Measurements from ENCODE around the gene JMJD8. TPM values are rescaled to one million over a fixed set of nuclear protein-coding genes. Genes with fewer than 3 reads are reported as not detected.
A peak's percentile ranks its signal among the peaks of the same experiment; 100 is the strongest.

Gene JMJD8
- total and polyA plus RNA-seq, 2 experiments from 2014 or later = 48.5 to 82.5 TPM

- Mint-ChIP-seq H3K4me3 (peak overlapping the region; percentile 84), H3K27ac (no peak overlapping the region), H3K27me3 (ENCODE audit: insufficient read depth, low read depth, poor library complexity) (peaks cover 23% of the 10 kb centered on the region), H3K9me3 (no peaks in the 10 kb centered on the region; the same call in 1 of the 3 replicates), H3K4me1 (peaks cover 23% of the 10 kb centered on the region), H3K36me3 (ENCODE audit: low read depth) (peaks cover 31% of the 10 kb centered on the region)
- Histone ChIP-seq H3K9me2 (ENCODE audit: insufficient read depth) (no peaks in the 10 kb centered on the region), H3F3A (replicated peaks; ENCODE audit: low read depth) (peaks cover 24% of the 10 kb centered on the region), H3K79me2 (replicated peaks; ENCODE audit: insufficient read depth) (peaks cover 9% of the 10 kb centered on the region; the same call in 1 of the 2 replicates), H3K4me3 (peak overlapping the region; percentile 71; the same call in 1 of the 2 replicates), H3K4me2 (peak overlapping the region; percentile 86), H3K4me1 (ENCODE audit: insufficient read depth) (peaks cover 13% of the 10 kb centered on the region; the same call in 1 of the 2 replicates), H4K20me1 (replicated peaks; ENCODE audit: insufficient read depth) (peaks cover 14% of the 10 kb centered on the region; the same call in 1 of the 2 replicates), H2AFZ (no peak overlapping the region), H3K27ac (ENCODE audit: low read depth) (no peak overlapping the region), H3K27me3 (ENCODE audit: insufficient read depth) (no peaks in the 10 kb centered on the region), H3K36me3 (ENCODE audit: insufficient read depth) (no peaks in the 10 kb centered on the region; the same call in 1 of the 2 replicates)
- DNase-seq (ENCODE audit: low spot score) (no peak), ATAC-seq (no peak)
- no peak for TF ChIP-seq REST (IDR thresholded peaks at IDR 0.05; ENCODE audit: unreplicated experiment)
- peak; percentile 3; the same call in 1 of the 2 replicates for TF ChIP-seq POLR2AphosphoS5 (IDR thresholded peaks at IDR 0.05; ENCODE audit: low read depth)
- TF ChIP-seq ZNF462 (CRISPR knock-in tag; IDR thresholded peaks at IDR 0.05) = no peak
- TF ChIP-seq CTCF (conservative IDR thresholded peaks at IDR 0.05; ENCODE audit: low read depth in 2 of 2) = no peak
- TF ChIP-seq ZNF114 (CRISPR knock-in tag; IDR thresholded peaks at IDR 0.05) = no peak
Observed at GRCh38 chr16:681746-682427, 2.2 kb downstream of the JMJD8 start.
